GM20431 (cell line): ENCODE results near the gene SMU1.
"Not testable (repeated sequence)": the region's sequence is repeated elsewhere in the genome, so short reads cannot be mapped to it uniquely, and the experiment has no call there.

Experiments
- in situ Hi-C: fragments of 300-500 bp; cut with MseI, MboI; formaldehyde crosslinking; loops from one replicate; pipeline ENCODE4 v1.15.0; 2020; ENCODE audit warnings: low sequenced_read_pairs; ENCODE audit not compliant: unreplicated experiment

Gene SMU1

GRCh38 chr9:33022303-33022702 lies 54.2 kb downstream of the SMU1 start:
- in situ Hi-C loops: no loop called here

- in situ Hi-C loops: no loop called here
Observed at GRCh38 chr9:33019797-33020196, 56.7 kb downstream of the SMU1 start.

- in situ Hi-C loops: no loop called here
Observed at GRCh38 chr9:33017283-33018041, 59.0 kb downstream of the SMU1 start.

- in situ Hi-C loops: no loop called here
Observed at GRCh38 chr9:33014665-33015014, 61.8 kb downstream of the SMU1 start.

- in situ Hi-C loops: no loop called here
Observed at GRCh38 chr9:33013962-33014664, 62.4 kb downstream of the SMU1 start.

- in situ Hi-C loops: no loop called here
Observed at GRCh38 chr9:33012328-33013069, 64.0 kb downstream of the SMU1 start.

GRCh38 chr9:33011831-33012230 lies 64.6 kb downstream of the SMU1 start:
- in situ Hi-C loops: no loop called here

GRCh38 chr9:33007755-33008154 lies 68.7 kb downstream of the SMU1 start:
- in situ Hi-C loops: no loop called here

- in situ Hi-C loops: not testable (repeated sequence)
Observed at GRCh38 chr9:33005335-33005734, 71.1 kb downstream of the SMU1 start.

- in situ Hi-C loops: not testable (repeated sequence)
Observed at GRCh38 chr9:33000682-33001055, 75.8 kb downstream of the SMU1 start.

- in situ Hi-C loops: no loop called here
Observed at GRCh38 chr9:32992595-32993238, 83.8 kb downstream of the SMU1 start.

GRCh38 chr9:32991897-32992594 lies 84.4 kb downstream of the SMU1 start:
- in situ Hi-C loops: no loop called here
